Smooth muscle cell (in vitro differentiated cells): ENCODE measurements around the gene CTSW. TPM values are rescaled to one million over a fixed set of nuclear protein-coding genes. Genes with fewer than 3 reads are reported as not detected.

Experiments
- DNase-seq: peaks from one replicate; lab custom pipeline; 2025; ENCODE audit not compliant: unreplicated experiment; lab: John Stamatoyannopoulos, UW
- H2AFZ ChIP-seq: fragments of 200-600 bp; sonication (generic); 2 replicates; pipeline ENCODE4 v1.6.0; 2016; ENCODE audit warnings: antibody characterized with exemption, low read depth, mild to moderate bottlenecking
- H3F3A ChIP-seq: fragments of 200-600 bp; sonication (generic); 2 replicates; pipeline ENCODE4 v1.6.0; 2017; ENCODE audit warnings: antibody characterized with exemption, low read depth
- H3K27ac ChIP-seq: fragments of 200-600 bp; sonication (generic); 2 replicates; pipeline ENCODE4 v1.5.1; 2016; ENCODE audit warnings: low read depth, mild to moderate bottlenecking
- H3K27me3 ChIP-seq: fragments of 200-600 bp; sonication (generic); 2 replicates; pipeline ENCODE4 v1.6.1; 2016; ENCODE audit warnings: low read depth, mild to moderate bottlenecking
- H3K36me3 ChIP-seq: fragments of 200-600 bp; sonication (generic); 2 replicates; pipeline ENCODE4 v1.5.1; 2016; ENCODE audit warnings: low read depth
- H3K4me1 ChIP-seq: fragments of 200-600 bp; sonication (generic); 2 replicates; pipeline ENCODE4 v1.5.1; 2016; ENCODE audit warnings: low read depth
- H3K4me2 ChIP-seq: fragments of 200-600 bp; sonication (generic); 2 replicates; pipeline ENCODE4 v1.6.0; 2016; ENCODE audit warnings: mild to moderate bottlenecking
- H3K4me3 ChIP-seq: fragments of 200-600 bp; sonication (generic); 2 replicates; pipeline ENCODE4 v1.5.1; 2016; ENCODE audit warnings: mild to moderate bottlenecking
- H3K79me2 ChIP-seq: fragments of 200-600 bp; sonication (generic); 2 replicates; pipeline ENCODE4 v1.6.0; 2016; ENCODE audit warnings: low read depth, mild to moderate bottlenecking
- H3K9ac ChIP-seq: fragments of 200-600 bp; sonication (generic); 2 replicates; pipeline ENCODE4 v1.6.0; 2016; ENCODE audit warnings: low read depth
- H3K9me3 ChIP-seq: fragments of 200-600 bp; sonication (generic); replicated peaks from 2 replicates; pipeline ENCODE4 v1.5.1; 2016; ENCODE audit warnings: low read depth
- H4K20me1 ChIP-seq: fragments of 200-600 bp; sonication (generic); 2 replicates; pipeline ENCODE4 v1.6.0; 2016; ENCODE audit warnings: low read depth
- WGBS: methylation state at CpG from one replicate; pipeline ENCODE4 v1.1.7; 2016; ENCODE audit warnings: low lambda C conversion rate; 5-methylcytosine and 5-hydroxymethylcytosine counted together
- polyA plus RNA-seq: library from polyadenylated mRNA; unstranded; fragments of >200 nt; fragmentation: Nextera tagmentation; extraction: Ambion mirVana; gene quantifications from 2 replicates; pipeline ENCODE4 v1.2.1, GENCODE V29; 2016
- total RNA-seq: library from RNA; depleted of rRNA; stranded (reverse); fragments of >200 nt; gene quantifications from 2 replicates; pipeline ENCODE4 v1.2.3, GENCODE V29; 2014
- TF ChIP-seq, protein P1 (sequence below): fragments of 200-600 bp; sonication (generic); IDR thresholded peaks from 2 replicates; pipeline ENCODE4 v1.5.1; 2017; ENCODE audit warnings: borderline replicate concordance, mild to moderate bottlenecking, antibody characterized with exemption; ENCODE audit not compliant: insufficient read depth, poor library complexity, severe bottlenecking

Gene CTSW
- total and polyA plus RNA-seq, 2 experiments from 2014 or later, result not detected

DNA sequence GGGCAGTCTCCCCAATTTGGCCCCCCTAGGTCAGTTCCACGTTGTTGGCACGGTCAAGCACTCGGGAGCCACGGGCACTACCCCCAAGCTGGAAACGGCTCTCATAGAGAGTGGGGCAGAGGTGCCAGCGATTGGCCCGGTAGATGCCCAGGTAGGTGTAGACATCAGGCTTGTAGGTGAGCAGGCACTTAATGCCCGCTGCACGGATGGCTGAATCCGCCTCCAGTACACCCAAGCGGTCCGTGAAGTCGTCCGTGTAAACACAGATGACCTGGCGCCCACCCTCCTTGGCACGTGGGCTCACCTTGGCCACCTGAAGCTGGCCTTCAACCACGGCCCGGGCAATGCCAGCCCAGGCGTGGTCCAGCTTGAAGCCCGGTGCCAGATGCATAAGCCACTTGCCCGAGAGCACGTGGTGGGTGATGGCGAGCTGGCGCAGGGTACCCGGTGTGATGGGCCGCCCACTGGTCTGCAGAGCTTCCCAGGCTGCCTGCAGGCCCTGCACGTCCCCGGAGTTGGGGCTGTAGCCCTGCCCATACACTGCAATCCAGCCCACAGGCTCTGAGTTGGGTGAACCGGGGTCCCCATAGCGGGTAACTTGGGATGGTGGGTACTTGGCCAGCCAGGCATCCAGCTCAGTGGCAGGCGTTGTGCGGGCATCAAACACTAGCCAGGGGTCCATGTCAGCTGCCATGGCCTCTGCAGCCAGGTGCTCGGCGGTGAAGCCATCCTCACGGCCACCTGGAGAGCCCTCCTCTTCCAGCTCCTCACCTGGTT lies 38.0 kb downstream of the CTSW start:
- Histone ChIP-seq H3K4me3 (peak overlapping the region; percentile 92), H2AFZ (no peak overlapping the region), H3K9ac (peak overlapping the region; percentile 98), H3F3A (peaks cover 26% of the 10 kb centered on the region), H3K79me2 (peaks cover 34% of the 10 kb centered on the region), H3K27ac (peak overlapping the region; percentile 97), H3K4me2 (peak overlapping the region; percentile 93), H3K36me3 (no peaks in the 10 kb centered on the region), H4K20me1 (peaks cover 6% of the 10 kb centered on the region), H3K27me3 (no peaks in the 10 kb centered on the region), H3K9me3 (no peaks in the 10 kb centered on the region), H3K4me1 (peaks cover 19% of the 10 kb centered on the region)
- DNase-seq, result no peak
- TF ChIP-seq, protein P1, sequence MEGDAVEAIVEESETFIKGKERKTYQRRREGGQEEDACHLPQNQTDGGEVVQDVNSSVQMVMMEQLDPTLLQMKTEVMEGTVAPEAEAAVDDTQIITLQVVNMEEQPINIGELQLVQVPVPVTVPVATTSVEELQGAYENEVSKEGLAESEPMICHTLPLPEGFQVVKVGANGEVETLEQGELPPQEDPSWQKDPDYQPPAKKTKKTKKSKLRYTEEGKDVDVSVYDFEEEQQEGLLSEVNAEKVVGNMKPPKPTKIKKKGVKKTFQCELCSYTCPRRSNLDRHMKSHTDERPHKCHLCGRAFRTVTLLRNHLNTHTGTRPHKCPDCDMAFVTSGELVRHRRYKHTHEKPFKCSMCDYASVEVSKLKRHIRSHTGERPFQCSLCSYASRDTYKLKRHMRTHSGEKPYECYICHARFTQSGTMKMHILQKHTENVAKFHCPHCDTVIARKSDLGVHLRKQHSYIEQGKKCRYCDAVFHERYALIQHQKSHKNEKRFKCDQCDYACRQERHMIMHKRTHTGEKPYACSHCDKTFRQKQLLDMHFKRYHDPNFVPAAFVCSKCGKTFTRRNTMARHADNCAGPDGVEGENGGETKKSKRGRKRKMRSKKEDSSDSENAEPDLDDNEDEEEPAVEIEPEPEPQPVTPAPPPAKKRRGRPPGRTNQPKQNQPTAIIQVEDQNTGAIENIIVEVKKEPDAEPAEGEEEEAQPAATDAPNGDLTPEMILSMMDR, result no peak
- 92% methylated on average over 35 of the region's 35 CpGs for WGBS

DNA sequence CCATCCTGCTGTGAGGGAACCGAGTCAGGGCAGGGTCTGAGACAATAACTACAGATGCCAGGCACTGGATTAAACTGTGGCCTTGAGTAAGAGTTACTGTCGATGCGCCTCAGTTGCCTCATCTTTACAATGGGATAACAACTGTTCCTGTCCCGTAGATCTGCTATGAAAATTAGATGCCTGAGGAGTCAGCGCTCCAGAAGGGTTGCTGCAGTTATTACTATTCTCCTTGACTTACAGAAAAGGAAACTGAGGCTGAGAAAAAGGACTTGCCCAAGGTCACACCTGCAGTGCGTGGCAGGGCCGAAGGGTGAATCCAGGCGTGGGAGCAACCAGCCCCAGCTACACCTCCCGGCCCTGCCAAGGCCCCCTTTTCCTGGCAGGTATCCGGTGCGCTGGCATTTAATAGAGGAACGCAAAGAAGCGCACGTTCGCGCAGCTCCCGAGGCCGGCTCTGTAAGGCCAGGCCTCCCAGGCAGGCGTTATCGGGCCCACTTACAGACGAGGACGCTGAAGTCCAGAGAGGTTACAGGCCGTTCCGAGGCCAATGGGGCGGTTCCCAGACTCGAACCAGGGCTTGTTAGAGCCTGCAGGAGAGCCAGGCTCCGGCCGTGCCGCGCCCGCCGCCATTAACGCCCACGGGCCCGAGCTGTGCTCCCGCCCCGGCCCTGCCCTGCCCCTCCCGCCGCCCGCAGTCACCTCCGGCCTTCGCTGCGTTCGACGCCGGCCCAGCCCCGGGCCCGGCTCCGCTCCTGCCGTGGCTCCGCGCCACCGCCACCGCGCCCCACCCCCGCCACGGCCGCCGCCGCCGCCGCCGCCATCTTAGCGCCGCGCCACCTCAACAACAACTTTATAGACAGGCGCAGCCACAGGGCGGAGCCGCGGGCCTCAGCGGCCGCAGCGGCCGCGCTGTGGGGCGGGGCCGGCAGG lies 38.8 kb downstream of the CTSW start, which contains the start of gene C11orf68:
C11orf68 (minus strand) TSS at position 852 of the 930 bp plus-strand sequence; CDS start at position 821, 31 bp downstream.
- H3K36me3 ChIP-seq, result no peaks in the 10 kb centered on the region
- no peak for DNase-seq
- H2AFZ ChIP-seq, result peak within 1 kb of the TSS; percentile 56
- H3K4me1 ChIP-seq, result peaks cover 19% of the 10 kb centered on the region
- no peaks in the 10 kb centered on the region for H3K9me3 ChIP-seq
- peak within 1 kb of the TSS; percentile 97 for H3K27ac ChIP-seq
- TF ChIP-seq, protein P1, result no peak
- peak within 1 kb of the TSS; percentile 93 for H3K4me2 ChIP-seq
- H4K20me1 ChIP-seq, result peaks cover 6% of the 10 kb centered on the region
- H3K79me2 ChIP-seq, result peaks cover 34% of the 10 kb centered on the region
- 20% methylated on average over 25 of the region's 77 CpGs for WGBS
- H3K9ac ChIP-seq, result peak within 1 kb of the TSS; percentile 98
- H3K4me3 ChIP-seq, result peak within 1 kb of the TSS; percentile 93
- no peaks in the 10 kb centered on the region for H3K27me3 ChIP-seq
- peaks cover 26% of the 10 kb centered on the region for H3F3A ChIP-seq

DNA sequence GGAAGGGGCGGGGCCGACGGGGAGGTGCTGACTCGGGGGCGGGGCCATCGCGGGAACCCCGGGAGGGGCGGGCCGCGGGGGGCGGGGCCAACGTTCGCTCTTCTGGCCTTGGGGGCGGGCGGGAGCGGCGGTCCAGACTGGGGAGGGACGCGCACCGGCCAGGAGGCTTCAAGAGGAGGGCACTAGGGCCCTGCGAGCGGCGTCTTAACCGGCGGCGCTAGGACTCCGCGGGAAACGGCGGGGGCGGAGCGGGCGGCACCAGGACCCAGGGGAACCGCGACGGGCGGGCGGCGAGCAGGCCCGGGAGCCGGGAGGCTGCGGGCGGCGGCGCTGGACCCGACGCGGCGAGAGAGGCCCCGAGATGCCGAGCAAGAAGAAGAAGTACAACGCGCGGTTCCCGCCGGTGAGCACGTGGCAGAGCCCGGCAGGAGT lies 39.5 kb downstream of the CTSW start, which contains the start of gene DRAP1:
DRAP1 (plus strand) TSS at position 286 of the 432 bp plus-strand sequence; CDS start at position 362, 76 bp downstream.
- TF ChIP-seq, protein P1, result no peak
- peak within 1 kb of the TSS; percentile 93 for H3K4me3 ChIP-seq

More for the DNA sequence above, 39.5 kb downstream of the CTSW start, which contains the start of gene DRAP1:
- peak; percentile 98 for DNase-seq
- Histone ChIP-seq H3K27ac (peak within 1 kb of the TSS; percentile 97), H3K36me3 (no peaks in the 10 kb centered on the region), H3K4me2 (peak within 1 kb of the TSS; percentile 93), H3K4me1 (peaks cover 19% of the 10 kb centered on the region), H3K79me2 (peaks cover 34% of the 10 kb centered on the region), H2AFZ (peak within 1 kb of the TSS; percentile 56), H4K20me1 (peaks cover 6% of the 10 kb centered on the region), H3F3A (peaks cover 26% of the 10 kb centered on the region), H3K9me3 (no peaks in the 10 kb centered on the region), H3K9ac (peak within 1 kb of the TSS; percentile 98), H3K27me3 (no peaks in the 10 kb centered on the region)
- 0% methylated on average over 7 of the region's 59 CpGs for WGBS
